ENCODE results near the gene ITIH3.

- TF ChIP-seq CTCF (IDR thresholded peaks at IDR 0.05; ENCODE audit: poor library complexity, severe bottlenecking) (no peak), REST (IDR thresholded peaks at IDR 0.05; ENCODE audit: borderline replicate concordance) (no peak), EZH2 (IDR thresholded peaks at IDR 0.05; ENCODE audit: borderline replicate concordance, insufficient read depth, low read length, poor library complexity, severe bottlenecking) (no peak)
Measured at GRCh38 chr3:52841211-52841980, 46.8 kb downstream of the ITIH3 start.

Data from neural cell (in vitro differentiated cells).